ENCODE data around the gene HSBP1.

The HSBP1 gene

GRCh38 chr16:83807710-83808572 is at the start of gene HSBP1:
TSS of gene HSBP1 (plus strand) at chr16:83807978. CDS start at chr16:83808077, 99 bp downstream.
- DNase-seq, result peak; percentile 93 to 97

GRCh38 chr16:83762141-83762991 is 45.4 kb upstream of the HSBP1 start:
- no peak for DNase-seq

DNA sequence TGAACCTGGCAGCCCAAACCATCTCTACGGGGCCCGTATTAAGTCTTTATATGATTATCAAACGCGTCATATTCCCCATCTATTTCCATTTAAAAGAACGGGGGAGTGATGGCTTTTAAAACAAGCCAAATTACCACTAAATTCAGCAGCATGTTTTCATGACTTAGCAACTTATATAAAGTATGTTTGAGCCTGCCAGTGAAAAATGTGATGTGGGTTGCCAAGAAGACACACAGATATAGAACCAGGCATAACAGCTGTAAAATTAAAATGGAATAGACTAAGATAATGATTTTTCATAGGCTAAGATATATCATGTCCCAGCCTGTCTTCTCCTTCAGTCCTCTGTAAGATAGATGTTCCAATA is 44.8 kb upstream of the HSBP1 start:
- no peak for DNase-seq

DNA sequence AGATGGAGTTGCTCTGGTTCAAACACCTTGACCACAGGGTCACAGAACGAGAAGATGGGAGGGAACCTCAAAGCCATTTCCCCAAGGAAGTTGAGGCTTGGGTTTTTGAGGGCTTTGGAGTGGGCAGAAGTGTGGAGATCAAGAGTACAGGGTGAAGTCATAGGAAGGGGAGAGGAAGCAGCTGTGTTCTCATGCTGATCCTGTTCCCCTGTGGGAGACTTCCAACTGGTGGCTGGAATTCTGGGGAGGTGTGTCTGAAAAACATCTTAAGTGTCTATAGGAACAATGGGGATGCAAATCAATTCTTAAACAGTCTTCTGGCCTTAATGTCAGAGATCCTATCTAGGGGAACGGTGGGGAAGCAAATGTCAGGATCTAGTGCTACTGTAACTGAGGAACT is 38.8 kb upstream of the HSBP1 start:
- DNase-seq, result peak; percentile 9 to 57

- DNase-seq, result peak; percentile 40 to 63
Observed at GRCh38 chr16:83769397-83770008, 38.3 kb upstream of the HSBP1 start.

DNA sequence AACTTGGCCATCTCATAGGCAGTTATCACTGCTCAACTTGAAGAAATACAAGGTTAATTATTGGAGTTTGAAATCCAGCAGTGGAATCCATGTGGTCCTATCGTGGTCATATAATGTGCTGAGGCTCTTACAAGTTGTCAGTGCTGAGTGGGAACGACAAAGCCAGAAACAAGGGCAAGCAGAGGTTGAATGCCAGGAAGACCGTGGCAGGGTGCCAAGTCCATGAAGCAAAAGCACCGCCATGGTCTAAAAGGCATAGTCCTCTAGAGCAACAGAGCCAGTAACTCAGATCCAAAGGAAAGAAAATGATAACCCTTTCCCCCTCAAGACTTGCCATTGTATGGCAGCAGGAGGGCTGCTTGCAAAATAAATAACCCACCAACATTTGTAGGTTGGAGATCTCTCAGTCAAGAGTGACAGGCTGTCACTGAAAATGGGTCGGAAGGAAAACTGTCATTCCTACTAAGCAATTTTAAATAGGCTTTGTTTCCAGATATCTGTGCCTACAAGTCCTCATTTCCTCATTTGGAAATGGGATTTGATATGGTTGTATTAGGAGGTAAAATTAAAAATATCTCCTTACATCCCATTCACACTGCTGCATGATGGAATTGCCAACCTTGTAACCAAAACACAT is 36.4 kb upstream of the HSBP1 start:
- DNase-seq, result no peak

DNA sequence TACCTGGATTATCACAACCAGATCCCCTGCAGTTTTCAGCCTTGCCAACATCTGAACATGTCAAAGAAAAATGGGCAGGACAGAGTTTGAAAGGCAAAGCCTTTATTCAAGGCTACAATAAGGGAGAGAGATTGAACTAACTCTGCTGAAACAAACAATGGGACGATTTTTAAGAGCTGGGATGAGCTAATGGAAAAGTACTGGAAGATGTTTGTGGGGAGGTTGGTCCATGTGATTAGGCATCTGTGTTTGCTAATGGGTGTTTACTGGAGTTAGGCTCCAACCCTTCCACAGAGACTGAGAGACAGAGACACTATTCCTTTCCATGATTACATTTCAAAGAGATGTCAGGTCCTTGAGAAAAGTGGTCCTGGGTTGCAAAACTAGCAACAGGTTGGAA is 35.0 kb upstream of the HSBP1 start:
- DNase-seq, result no peak

DNA sequence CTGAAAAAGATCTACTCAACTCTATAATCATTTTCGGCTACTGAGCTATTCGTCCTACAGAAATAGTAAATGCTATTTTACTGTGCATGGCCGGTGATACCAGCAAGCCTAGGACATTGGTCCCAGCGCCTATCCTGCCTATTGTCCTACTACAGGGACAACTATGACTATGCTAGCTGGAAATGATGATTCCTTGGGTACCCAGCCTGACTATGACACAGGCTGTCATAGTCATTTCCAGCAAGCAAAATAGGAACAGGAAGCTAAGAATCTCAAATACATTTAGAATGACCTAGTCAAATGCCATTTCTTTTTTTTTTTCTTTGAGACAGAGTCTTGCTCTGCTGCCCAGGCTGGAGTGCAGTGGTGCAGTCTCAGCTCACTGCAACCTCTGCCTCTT is 33.7 kb upstream of the HSBP1 start:
- peak; percentile 12 to 26 for DNase-seq

DNA sequence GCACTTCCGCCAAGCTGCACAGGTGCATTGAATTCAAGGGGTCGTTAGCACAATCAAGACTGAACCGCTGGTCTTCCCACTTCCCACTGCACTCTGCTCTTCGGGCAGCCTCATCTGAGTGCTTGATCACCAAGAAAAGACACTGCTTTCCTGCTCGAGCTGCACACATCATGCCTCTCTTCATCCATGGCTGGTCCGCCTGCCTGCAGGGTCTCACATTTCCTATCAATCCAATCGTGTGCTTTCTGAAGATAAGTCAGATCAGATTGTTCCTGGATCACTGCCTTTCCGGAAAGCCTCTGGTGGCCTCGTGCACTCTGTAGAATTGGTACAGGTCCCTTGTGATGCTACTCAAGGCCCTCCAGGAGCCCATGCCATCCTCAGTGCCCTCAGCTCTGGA is 30.8 kb upstream of the HSBP1 start:
- DNase-seq, result no peak

DNA sequence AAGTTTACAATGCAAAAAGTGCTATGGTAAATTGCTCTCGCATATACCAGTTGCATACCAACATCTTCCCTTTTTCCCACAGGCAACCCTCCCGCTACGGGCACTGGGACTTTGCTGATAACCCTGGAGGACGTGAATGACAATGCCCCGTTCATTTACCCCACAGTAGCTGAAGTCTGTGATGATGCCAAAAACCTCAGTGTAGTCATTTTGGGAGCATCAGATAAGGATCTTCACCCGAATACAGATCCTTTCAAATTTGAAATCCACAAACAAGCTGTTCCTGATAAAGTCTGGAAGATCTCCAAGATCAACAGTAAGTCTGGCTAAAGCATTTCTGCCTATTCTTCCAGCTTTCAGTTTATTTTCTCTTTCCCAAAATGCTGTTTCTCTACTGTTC is 27.9 kb upstream of the HSBP1 start:
- no peak for DNase-seq

- DNase-seq, result no peak
Observed at GRCh38 chr16:83785455-83785854, 22.3 kb upstream of the HSBP1 start.

DNA sequence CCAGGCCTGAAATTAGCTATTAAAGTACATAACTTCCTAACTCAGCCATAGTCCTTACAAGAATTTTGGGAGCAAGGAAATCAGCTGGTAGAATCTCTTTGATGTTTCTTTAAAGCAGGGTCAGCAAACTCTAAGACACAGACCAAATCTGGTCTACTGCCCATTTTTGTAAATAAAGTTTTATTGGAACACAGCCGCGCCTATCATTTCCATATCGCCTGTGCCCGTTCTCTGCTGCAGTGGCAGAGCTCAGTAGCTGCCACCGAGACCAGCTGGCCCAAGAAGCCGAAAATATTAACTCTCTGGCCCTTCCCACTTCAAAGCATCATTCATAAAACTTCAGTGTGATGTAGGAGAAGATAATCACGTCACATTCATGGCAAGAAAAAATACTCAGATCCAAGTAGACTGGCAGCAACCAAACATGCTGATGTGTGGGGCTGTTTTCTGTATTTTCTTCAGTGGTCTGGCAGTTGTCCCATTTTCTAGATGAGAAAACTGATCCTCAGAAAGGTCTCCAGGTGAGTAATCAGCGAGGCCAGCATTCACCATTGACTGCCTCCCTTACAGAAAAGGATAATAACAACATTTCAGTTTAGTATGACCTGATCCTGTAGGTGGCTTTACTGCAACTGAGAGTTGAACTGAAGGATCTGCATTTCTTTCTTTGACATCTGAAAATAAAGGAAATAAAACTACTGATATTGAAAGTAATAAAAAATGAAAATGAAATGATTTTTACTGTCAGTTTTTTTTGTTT is 18.0 kb upstream of the HSBP1 start:
- no peak for DNase-seq

GRCh38 chr16:83791916-83792315 is 15.9 kb upstream of the HSBP1 start:
- no peak for DNase-seq

DNA sequence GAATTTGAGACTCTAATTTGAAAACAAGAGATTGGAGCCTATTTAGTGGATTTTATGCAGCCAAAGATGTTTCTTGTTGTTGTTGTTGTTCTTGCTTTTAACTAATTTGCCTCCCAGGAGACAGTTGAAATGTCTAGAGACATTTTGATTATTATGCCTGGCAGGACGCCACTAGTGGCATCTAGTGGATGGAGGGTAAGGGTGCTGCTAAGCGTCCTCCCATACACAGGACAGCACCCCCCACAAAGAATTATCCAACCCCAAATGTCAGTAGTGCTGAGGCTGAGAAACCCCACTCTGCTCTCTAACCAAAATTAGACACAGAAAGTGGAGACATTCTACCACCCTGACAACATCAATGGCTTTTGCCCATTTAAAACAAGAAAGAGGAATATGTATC is 15.4 kb upstream of the HSBP1 start:
- no peak for DNase-seq

DNA sequence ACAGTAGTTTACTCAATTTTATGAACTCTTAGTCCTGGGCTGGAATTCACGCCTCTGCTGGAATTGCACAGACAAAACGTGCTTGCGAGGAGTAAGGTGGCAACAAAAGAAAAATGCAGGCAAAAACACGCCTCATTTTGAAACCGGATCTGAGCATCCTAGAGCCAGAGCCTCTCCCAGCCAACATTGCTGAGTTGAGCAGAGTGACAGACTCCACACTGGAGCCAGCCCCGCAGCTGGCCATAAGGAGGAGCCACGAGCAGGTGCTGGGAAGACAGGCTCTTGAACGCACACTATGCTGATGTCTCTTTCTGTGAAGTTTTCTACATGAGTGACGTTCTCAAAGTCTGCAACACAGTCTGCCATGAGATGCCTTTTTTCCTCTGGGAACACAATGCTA is 14.6 kb upstream of the HSBP1 start:
- no peak for DNase-seq

- DNase-seq, result no peak
Observed at GRCh38 chr16:83794860-83795554, 12.8 kb upstream of the HSBP1 start.

GRCh38 chr16:83797013-83797412 is 10.8 kb upstream of the HSBP1 start:
- DNase-seq, result no peak

DNA sequence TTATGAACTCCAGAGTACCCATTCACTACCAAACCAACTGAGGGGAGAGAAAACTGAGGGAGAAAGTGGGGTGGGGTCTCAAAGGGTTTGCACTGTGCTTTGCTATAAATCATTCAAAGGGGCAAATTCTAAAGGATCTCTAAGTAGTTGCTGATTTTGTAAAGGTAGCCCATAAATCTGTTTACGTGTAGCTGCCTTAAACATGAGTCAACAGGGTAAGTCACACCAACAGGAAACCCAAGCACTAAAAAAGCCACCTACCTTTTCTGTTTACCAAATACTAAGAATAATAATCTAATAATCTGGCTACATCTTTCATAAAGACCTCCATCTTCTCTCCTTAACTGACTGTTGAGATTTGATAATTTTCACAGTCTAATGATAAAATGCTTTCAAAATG is 8.4 kb upstream of the HSBP1 start:
- no peak for DNase-seq

GRCh38 chr16:83802135-83802534 is 5.6 kb upstream of the HSBP1 start:
- no peak for DNase-seq

GRCh38 chr16:83802554-83803205 is 5.1 kb upstream of the HSBP1 start:
- DNase-seq, result peak; percentile 37 to 52

DNA sequence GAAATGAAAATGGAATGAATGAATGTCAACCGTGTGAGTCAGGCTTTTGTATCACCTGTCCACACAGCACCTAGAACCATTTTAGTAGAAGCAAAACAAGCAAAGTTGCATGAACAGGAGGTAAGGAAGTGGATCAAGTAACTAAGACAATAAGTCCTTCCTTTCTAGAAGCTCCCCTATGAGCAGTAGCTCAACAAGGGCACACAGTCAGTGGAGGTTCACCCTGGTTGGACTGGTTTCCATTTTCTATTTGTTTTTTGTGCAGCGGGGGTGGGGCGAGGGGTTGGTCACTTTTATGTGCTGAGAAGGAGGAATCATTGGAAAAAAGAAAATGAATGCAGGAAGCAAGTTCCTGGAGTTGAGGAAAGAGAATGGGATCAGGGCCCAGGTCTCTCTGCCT is 4.0 kb upstream of the HSBP1 start:
- no peak for DNase-seq
